Esophagus muscularis mucosa (tissue), 3 donors: ENCODE measurements around the gene RCE1.

Experiments used
- CTCF ChIP-seq, 3 experiments: fragments of 200-600 bp in 2 of 3; fragments of 450-650 bp in 1 of 3; sonication (generic) in 2 of 3; IDR thresholded peaks; one replicate each; pipeline ENCODE4 v1.5.1; 2017 to 2019; ENCODE audit warnings: antibody characterized with exemption in 3 of 3, mild to moderate bottlenecking in 2 of 3, moderate library complexity in 1 of 3
- EP300 ChIP-seq: sonication (generic); formaldehyde crosslinking; IDR thresholded peaks from one replicate; pipeline ENCODE4 v1.6.1; 2017; ENCODE audit warnings: antibody characterized with exemption

DNA sequence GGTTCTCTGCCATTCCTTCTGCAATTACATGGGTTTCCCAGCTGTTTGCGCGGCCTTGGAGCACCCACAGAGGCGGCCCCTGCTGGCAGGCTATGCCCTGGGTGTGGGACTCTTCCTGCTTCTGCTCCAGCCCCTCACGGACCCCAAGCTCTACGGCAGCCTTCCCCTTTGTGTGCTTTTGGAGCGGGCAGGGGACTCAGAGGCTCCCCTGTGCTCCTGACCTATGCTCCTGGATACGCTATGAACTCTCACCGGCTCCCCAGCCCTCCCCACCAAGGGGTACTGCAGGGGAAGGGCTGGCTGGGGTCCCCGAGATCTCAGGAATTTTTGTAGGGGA lies 2.6 kb downstream of the RCE1 start:
- no peak for TF ChIP-seq CTCF (IDR thresholded peaks at IDR 0.05)
- TF ChIP-seq EP300 = no peak
